DOHH2 (cell line): ENCODE results near the gene NRF1.

Experiments
- H3F3A ChIP-seq: fragments of 200-600 bp; sonication (generic), shearing (Covaris generic); 2 replicates; pipeline ENCODE4 v1.6.0; 2016; ENCODE audit warnings: antibody characterized with exemption, mild to moderate bottlenecking; ENCODE audit not compliant: control insufficient read depth, insufficient read depth
- H3K27ac ChIP-seq: fragments of 200-600 bp; sonication (generic); 2 replicates; pipeline ENCODE4 v1.5.1; 2014; ENCODE audit warnings: low read depth, mild to moderate bottlenecking, low read length, moderate library complexity
- H3K27me3 ChIP-seq: fragments of 200-600 bp; sonication (generic); 2 replicates; pipeline ENCODE4 v1.6.1; 2014; ENCODE audit warnings: mild to moderate bottlenecking, low read length, mixed read lengths; ENCODE audit not compliant: control insufficient read depth
- H3K36me3 ChIP-seq: fragments of 200-600 bp; sonication (generic); 2 replicates; pipeline ENCODE4 v1.6.1; 2014; ENCODE audit warnings: mild to moderate bottlenecking, low read length, moderate library complexity, mixed read lengths; ENCODE audit not compliant: control insufficient read depth
- H3K4me1 ChIP-seq: fragments of 200-600 bp; sonication (generic); 2 replicates; pipeline ENCODE4 v1.6.1; 2014; ENCODE audit warnings: mild to moderate bottlenecking, low read length, mixed read lengths; ENCODE audit not compliant: control insufficient read depth
- H3K4me2 ChIP-seq: fragments of 200-600 bp; sonication (generic); 2 replicates; pipeline ENCODE4 v1.6.0; 2014; ENCODE audit warnings: mild to moderate bottlenecking, low read length, moderate library complexity
- H3K4me3 ChIP-seq: fragments of 200-600 bp; sonication (generic); 2 replicates; pipeline ENCODE4 v1.5.1; 2014; ENCODE audit warnings: mild to moderate bottlenecking, low read length, mixed read lengths
- H3K79me2 ChIP-seq: fragments of 200-600 bp; sonication (generic); 2 replicates; pipeline ENCODE4 v1.6.1; 2014; ENCODE audit warnings: mild to moderate bottlenecking, low read length, mixed read lengths; ENCODE audit not compliant: control insufficient read depth
- H3K9me2 ChIP-seq: fragments of 200-600 bp; sonication (generic); replicated peaks from 2 replicates; pipeline ENCODE4 v1.6.1; 2014; ENCODE audit warnings: mild to moderate bottlenecking, low read length, mixed read lengths; ENCODE audit not compliant: control insufficient read depth
- H3K9me3 ChIP-seq: fragments of 200-600 bp; sonication (generic); 2 replicates; pipeline ENCODE4 v1.6.1; 2014; ENCODE audit warnings: antibody characterized with exemption, low read length, mixed read lengths; ENCODE audit not compliant: control insufficient read depth, insufficient read depth
- H4K20me1 ChIP-seq: fragments of 200-600 bp; sonication (generic); 2 replicates; pipeline ENCODE4 v1.6.0; 2014; ENCODE audit warnings: low read depth, mild to moderate bottlenecking, antibody characterized with exemption, low read length, moderate library complexity; ENCODE audit not compliant: control insufficient read depth, insufficient read depth
- CTCF ChIP-seq: fragments of 200-600 bp; sonication (generic); IDR thresholded peaks from one replicate; pipeline ENCODE4 v1.5.1; 2014; ENCODE audit warnings: antibody characterized with exemption, mild to moderate bottlenecking, low read depth, low read length; ENCODE audit not compliant: poor library complexity, severe bottlenecking
- EZH2phosphoT487 ChIP-seq: fragments of 200-600 bp; sonication (generic); IDR thresholded peaks from 2 replicates; pipeline ENCODE4 v1.6.1; 2017; ENCODE audit warnings: borderline replicate concordance, mild to moderate bottlenecking, antibody characterized with exemption, low read length, moderate library complexity, mixed read lengths

NRF1 gene

DNA sequence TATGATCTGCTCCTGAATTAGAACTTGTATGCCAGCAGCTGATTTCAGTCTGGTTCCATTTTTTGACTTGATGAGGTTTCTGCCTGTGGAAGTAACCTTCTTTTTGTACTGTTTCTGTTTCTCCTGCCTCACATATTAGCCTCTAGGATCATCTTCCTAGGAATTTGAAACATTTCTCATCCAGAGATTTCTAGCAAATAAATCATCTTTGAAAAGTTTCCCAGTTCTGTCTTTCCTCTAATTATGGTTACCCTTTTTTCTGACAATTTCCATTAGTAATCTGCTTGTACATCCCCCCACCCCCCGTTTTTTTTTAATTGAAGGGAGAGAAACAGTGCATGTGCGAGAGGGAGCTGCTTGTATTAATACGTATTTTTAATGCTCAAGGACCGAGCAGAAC is 92.2 kb downstream of the NRF1 start:
- H3K4me1 ChIP-seq = no peaks in the 10 kb centered on the region
- no peaks in the 10 kb centered on the region for H3F3A ChIP-seq
- H3K36me3 ChIP-seq = no peaks in the 10 kb centered on the region; the same call in 1 of the 2 replicates
- TF ChIP-seq EZH2phosphoT487 (no peak), CTCF (no peak)
- H3K27ac ChIP-seq = no peak overlapping the region
- no peaks in the 10 kb centered on the region for H3K79me2 ChIP-seq
- H3K9me3 ChIP-seq = no peaks in the 10 kb centered on the region
- no peak overlapping the region for H3K4me2 ChIP-seq
- no peaks in the 10 kb centered on the region for H3K27me3 ChIP-seq
- H4K20me1 ChIP-seq = no peaks in the 10 kb centered on the region
- no peaks in the 10 kb centered on the region for H3K9me2 ChIP-seq
- no peak overlapping the region for H3K4me3 ChIP-seq

GRCh38 chr7:129707910-129708499 is 96.5 kb downstream of the NRF1 start:
- Histone ChIP-seq H3K79me2 (no peaks in the 10 kb centered on the region), H3K27me3 (no peaks in the 10 kb centered on the region), H3K9me2 (no peaks in the 10 kb centered on the region), H4K20me1 (no peaks in the 10 kb centered on the region), H3K4me2 (no peak overlapping the region), H3F3A (no peaks in the 10 kb centered on the region), H3K36me3 (peaks cover 34% of the 10 kb centered on the region), H3K4me3 (no peak overlapping the region), H3K27ac (no peak overlapping the region), H3K4me1 (no peaks in the 10 kb centered on the region), H3K9me3 (no peaks in the 10 kb centered on the region)
- TF ChIP-seq CTCF (no peak), EZH2phosphoT487 (no peak)

DNA sequence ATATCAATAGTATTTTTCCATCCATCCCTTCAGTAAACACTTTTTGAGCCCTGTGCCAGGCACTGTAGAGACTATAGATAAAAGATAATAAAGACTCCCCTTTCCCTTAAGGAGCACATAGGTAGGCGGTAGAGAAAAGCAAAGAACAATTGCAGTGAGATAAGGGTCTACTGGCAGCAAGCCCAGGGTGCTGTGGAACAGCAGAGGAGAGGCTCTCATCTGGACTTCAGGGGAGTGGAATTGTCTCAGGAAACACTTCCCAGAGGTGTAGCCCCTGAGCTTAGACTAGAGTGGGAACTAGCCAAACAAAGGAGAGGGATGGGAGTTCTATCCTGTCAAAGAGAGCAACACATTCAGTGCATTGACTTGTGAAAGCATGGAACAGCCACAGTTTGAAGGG is 102.0 kb downstream of the NRF1 start:
- Histone ChIP-seq H3K4me3 (no peak overlapping the region), H3K27me3 (no peaks in the 10 kb centered on the region), H3K36me3 (peaks cover 71% of the 10 kb centered on the region), H3K27ac (no peak overlapping the region), H4K20me1 (no peaks in the 10 kb centered on the region), H3K9me3 (no peaks in the 10 kb centered on the region), H3K4me1 (no peaks in the 10 kb centered on the region), H3F3A (no peaks in the 10 kb centered on the region), H3K79me2 (no peaks in the 10 kb centered on the region), H3K4me2 (no peak overlapping the region), H3K9me2 (no peaks in the 10 kb centered on the region)
- TF ChIP-seq CTCF = no peak
- no peak for TF ChIP-seq EZH2phosphoT487
